HCT116 (cell line): Measurements from ENCODE around the gene PIGP. TPM values are rescaled to one million over a fixed set of nuclear protein-coding genes. Genes with fewer than 3 reads are reported as not detected.

Experiments used
- ATAC-seq: fragments of 200-7000 bp; cut with Tn5 transposase; 2 replicates; pipeline ENCODE4 v1.9.1; 2020; ENCODE audit warnings: mild to moderate bottlenecking, moderate library complexity
- BruUV-seq: library from RNA; stranded (reverse); fragments of 400-500 nt; replicated peaks from 2 replicates; lab custom pipeline; 2021; lab: Mats Ljungman, UMichigan
- CTCF ChIA-PET: fragments of 300-600 bp; sonication (Branson Sonifier 250); formaldehyde crosslinking; loops from one replicate; lab custom pipeline; 2021; ENCODE audit warnings: antibody characterized with exemption; lab: Charles Lee
- POLR2A ChIA-PET: fragments of 300-600, 350-600 bp; sonication (Branson Sonifier 250); formaldehyde crosslinking; loops from one replicate; lab custom pipeline; 2021; ENCODE audit warnings: antibody characterized with exemption; lab: Charles Lee
- RAD21 ChIA-PET, 2 experiments: fragments of 300-600 bp; sonication (Branson Sonifier 250); formaldehyde crosslinking; loops; one replicate each; lab custom pipeline; 2023; ENCODE audit warnings: low total read pairs in 2 of 2; ENCODE audit not compliant: uncharacterized antibody in 2 of 2, unreplicated experiment in 2 of 2, low non-redundant PET in 1 of 2; lab: Charles Lee
- DNase-seq: peaks from one replicate; pipeline ENCODE4 v3.0.0-alpha.2; 2010; ENCODE audit warnings: low read depth, low spot score
- H2AFZ ChIP-seq: fragments of 200-600 bp; shearing (Covaris generic), sonication (generic); 2 replicates; pipeline ENCODE4 v1.6.1; 2017; ENCODE audit warnings: low read depth, mixed run types, mixed read lengths, antibody characterized with exemption, low read length; ENCODE audit not compliant: poor library complexity, severe bottlenecking
- H3K27ac ChIP-seq: 2 replicates; pipeline ENCODE4 v1.5.1; 2012; ENCODE audit warnings: low read depth, low read length
- H3K27me3 ChIP-seq: fragments of 200-600 bp; sonication (generic); 2 replicates; pipeline ENCODE4 v1.6.1; 2016; ENCODE audit warnings: mixed run types, low read length, mixed read lengths; ENCODE audit not compliant: insufficient read depth
- H3K36me3 ChIP-seq, 2 experiments: fragments of 200-500 bp in 1 of 2; fragments of 200-600 bp in 1 of 2; sonication (Bioruptor generic) in 1 of 2; sonication (generic) in 1 of 2; 2 replicates each; pipeline versions ENCODE4 v1.5.1 to v1.6.1; 2014 to 2016; ENCODE audit warnings: low read length in 2 of 2, inconsistent platforms in 1 of 2, mixed read lengths in 1 of 2, mixed run types in 1 of 2; ENCODE audit not compliant: insufficient read depth in 2 of 2, control insufficient read depth in 1 of 2
- H3K4me1 ChIP-seq, 2 experiments: fragments of 200-600 bp in 1 of 2; sonication (generic) in 1 of 2; 2 replicates each; pipeline versions ENCODE4 v1.5.1 to v1.6.1; 2012 to 2017; ENCODE audit warnings: low read length in 2 of 2, inconsistent platforms in 1 of 2, mild to moderate bottlenecking in 1 of 2, mixed read lengths in 1 of 2, mixed run types in 1 of 2, moderate library complexity in 1 of 2; ENCODE audit not compliant: insufficient read depth in 2 of 2, control insufficient read depth in 1 of 2
- H3K4me2 ChIP-seq: fragments of 200-600 bp; sonication (generic); 2 replicates; pipeline ENCODE4 v1.6.1; 2017; ENCODE audit warnings: mixed run types, low read length, mixed read lengths
- H3K4me3 ChIP-seq, 2 experiments: fragments of 200-600 bp in 1 of 2; sonication (generic) in 1 of 2; replicated peaks in 1 of 2; 2 replicates each; pipeline ENCODE4 v1.5.1; 2011 to 2016; ENCODE audit warnings: low read length in 2 of 2, control low read depth in 1 of 2, low read depth in 1 of 2, mild to moderate bottlenecking in 1 of 2, mixed read lengths in 1 of 2, mixed run types in 1 of 2
- H3K79me2 ChIP-seq: fragments of 200-600 bp; sonication (generic); 2 replicates; pipeline ENCODE4 v1.6.1; 2017; ENCODE audit warnings: mild to moderate bottlenecking, mixed run types, low read length, moderate library complexity, mixed read lengths; ENCODE audit not compliant: insufficient read depth
- H3K9ac ChIP-seq: fragments of 200-600 bp; sonication (generic); 2 replicates; pipeline ENCODE4 v1.6.1; 2016; ENCODE audit warnings: low read length, mixed read lengths
- H3K9me2 ChIP-seq: fragments of 200-600 bp; sonication (generic), shearing (Covaris generic); 2 replicates; pipeline ENCODE4 v1.6.1; 2017; ENCODE audit warnings: mixed run types, mild to moderate bottlenecking, moderate library complexity; ENCODE audit not compliant: insufficient read depth
- H3K9me3 ChIP-seq, 2 experiments: fragments of 200-500 bp in 1 of 2; fragments of 200-600 bp in 1 of 2; sonication (Bioruptor generic) in 1 of 2; sonication (generic) in 1 of 2; 2 replicates each; pipeline ENCODE4 v1.6.1; 2014 to 2017; ENCODE audit warnings: low read length in 2 of 2, mixed read lengths in 2 of 2, inconsistent platforms in 1 of 2, low read depth in 1 of 2, mild to moderate bottlenecking in 1 of 2, mixed run types in 1 of 2, moderate library complexity in 1 of 2; ENCODE audit not compliant: control insufficient read depth in 1 of 2, insufficient read depth in 1 of 2
- H4K20me1 ChIP-seq: fragments of 200-600 bp; sonication (generic), shearing (Covaris generic); 2 replicates; pipeline ENCODE4 v1.6.1; 2017; ENCODE audit warnings: mixed run types, mild to moderate bottlenecking, moderate library complexity; ENCODE audit not compliant: insufficient read depth
- ATF3 ChIP-seq: IDR thresholded peaks from 2 replicates; pipeline ENCODE4 v1.6.1; 2012
- CBX3 ChIP-seq: IDR thresholded peaks from 2 replicates; pipeline ENCODE4 v1.6.1; 2012; ENCODE audit warnings: low read depth
- CEBPB ChIP-seq: IDR thresholded peaks from 2 replicates; pipeline ENCODE4 v1.6.1; 2012; ENCODE audit warnings: low read depth
- CTCF ChIP-seq, 3 experiments: fragments of 200-600 bp in 1 of 3; sonication (generic) in 1 of 3; IDR thresholded peaks in 2 of 3; conservative IDR thresholded peaks in 1 of 3; 2 replicates each; pipeline ENCODE4 v1.5.1; 2012 to 2017; ENCODE audit warnings: low read depth in 2 of 3, low read length in 2 of 3, antibody characterized with exemption in 1 of 3, borderline replicate concordance in 1 of 3, control low read depth in 1 of 3, mild to moderate bottlenecking in 1 of 3, mixed read lengths in 1 of 3, mixed run types in 1 of 3, moderate library complexity in 1 of 3; ENCODE audit not compliant: insufficient read depth in 1 of 3
- EGR1 ChIP-seq: IDR thresholded peaks from 2 replicates; pipeline ENCODE4 v1.6.1; 2012; ENCODE audit warnings: low read depth
- EZH2phosphoT487 ChIP-seq: fragments of 200-600 bp; IDR thresholded peaks from 2 replicates; pipeline ENCODE4 v1.6.1; 2018; ENCODE audit warnings: antibody characterized with exemption, borderline replicate concordance
- FOSL1 ChIP-seq: IDR thresholded peaks from 2 replicates; pipeline ENCODE4 v1.6.1; 2012; ENCODE audit warnings: low read depth
- JUND ChIP-seq: IDR thresholded peaks from 2 replicates; pipeline ENCODE4 v1.6.1; 2012
- POLR2AphosphoS5 ChIP-seq: IDR thresholded peaks from 2 replicates; pipeline ENCODE4 v1.6.1; 2011; ENCODE audit warnings: mild to moderate bottlenecking, low read depth, low read length, moderate library complexity
- SP1 ChIP-seq: IDR thresholded peaks from 2 replicates; pipeline ENCODE4 v1.6.1; 2012; ENCODE audit warnings: low read depth
- YY1 ChIP-seq: IDR thresholded peaks from 2 replicates; pipeline ENCODE4 v1.6.1; 2011; ENCODE audit warnings: low read length, low read depth, moderate library complexity, mild to moderate bottlenecking; ENCODE audit not compliant: insufficient replicate concordance; ENCODE audit errors: extremely low read depth
- ZFX ChIP-seq: fragments of 450-650 bp; IDR thresholded peaks from 2 replicates; pipeline ENCODE4 v1.6.1; 2017
- ZNF274 ChIP-seq: fragments of 200-500 bp; sonication (Bioruptor generic); IDR thresholded peaks from 2 replicates; pipeline ENCODE4 v1.6.1; 2014; ENCODE audit warnings: mild to moderate bottlenecking, low read depth, low read length, inconsistent platforms
- intact Hi-C: fragments of 100-400 bp; cut with micrococcal nuclease; formaldehyde crosslinking; loops from 2 replicates; pipeline ENCODE4 v1.10.0; 2022
- total RNA-seq: library from RNA; stranded (reverse); gene quantifications from one replicate; pipeline ENCODE4 v1.2.1, GENCODE V29; 2021; ENCODE audit not compliant: unreplicated experiment

The PIGP gene
- total RNA-seq, 1 experiment from 2014 or later, result 23.5 TPM

GRCh38 chr21:37060296-37060695 is 12.6 kb downstream of the PIGP start:
- peaks cover 0 to 4% of the 10 kb centered on the region in 2 experiments; a peak in 2 of 4 replicates for H3K9me3 ChIP-seq
- no peaks in the 10 kb centered on the region for H4K20me1 ChIP-seq
- peak overlapping the region; percentile 22; the same call in 1 of the 2 replicates for H3K9ac ChIP-seq
- no peak overlapping the region for H3K4me3 ChIP-seq
- peak; percentile 82 for DNase-seq
- ChIA-PET CTCF (interaction anchor here (0.9 to 1.1 kb wide), 2 partner anchors 50 to 84 kb away, joined by 3 to 4 read pairs; no protein-coding TSS in a partner anchor), RAD21 (no interaction called here), POLR2A (no interaction called here)
- peaks cover 12 to 15% of the 10 kb centered on the region in 2 experiments for H3K4me1 ChIP-seq
- H3K79me2 ChIP-seq, result no peaks in the 10 kb centered on the region
- BruUV-seq, result no TSS peak
- H3K9me2 ChIP-seq, result no peaks in the 10 kb centered on the region
- ATAC-seq, result peak; percentile 97
- no peaks in the 10 kb centered on the region for H3K36me3 ChIP-seq
- peak overlapping the region; percentile 46 for H3K4me2 ChIP-seq
- TF ChIP-seq CTCF (IDR thresholded peaks at IDR 0.05 in 2 of 3, conservative IDR thresholded peaks at IDR 0.05 in 1 of 3; ENCODE audit: borderline replicate concordance in 1 of 3, insufficient read depth in 1 of 3, low read depth in 2 of 3, low read length in 2 of 3) (0 out of 6 replicates have a peak, but pooled peaks of 1 of the 3 experiments have one; percentile 18), CBX3 (peak; percentile 79), EGR1 (no peak), JUND (peak; percentile 63), EZH2phosphoT487 (no peak), POLR2AphosphoS5 (0 out of 2 replicates have a peak, but pooled peaks have one; percentile 28), FOSL1 (peak; percentile 50), ZNF274 (no peak), SP1 (peak; percentile 46), ZFX (no peak), CEBPB (0 out of 2 replicates have a peak, but pooled peaks have one; percentile 13), YY1 (no peak), ATF3 (no peak)
- no peak overlapping the region for H2AFZ ChIP-seq
- H3K27ac ChIP-seq, result no peak overlapping the region
- intact Hi-C loops, result no loop called here
- no peaks in the 10 kb centered on the region for H3K27me3 ChIP-seq
